Glutamatergic neuron (in vitro differentiated cells): ENCODE data around the gene ZNF408. TPM values are rescaled to one million over a fixed set of nuclear protein-coding genes. Genes with fewer than 3 reads are reported as not detected.
A peak's percentile ranks its signal among the peaks of the same experiment; 100 is the strongest.
"Not testable (repeated sequence)": the region's sequence is repeated elsewhere in the genome, so short reads cannot be mapped to it uniquely, and the experiment has no call there.

Experiments
- DNase-seq: peaks from one replicate; pipeline ENCODE4 v3.0.0; 2022
- H3K27ac Mint-ChIP-seq: one replicate; pipeline ENCODE4 v1.8.0; 2020; ENCODE audit warnings: mild to moderate bottlenecking, mixed read lengths, inconsistent platforms; ENCODE audit not compliant: unreplicated experiment
- H3K27me3 Mint-ChIP-seq: one replicate; pipeline ENCODE4 v1.8.0; 2020; ENCODE audit warnings: mild to moderate bottlenecking, moderate library complexity, mixed read lengths, inconsistent platforms; ENCODE audit not compliant: unreplicated experiment
- H3K36me3 Mint-ChIP-seq: one replicate; pipeline ENCODE4 v1.8.0; 2020; ENCODE audit warnings: mild to moderate bottlenecking, mixed read lengths, inconsistent platforms; ENCODE audit not compliant: unreplicated experiment
- H3K4me1 Mint-ChIP-seq: one replicate; pipeline ENCODE4 v1.8.0; 2020; ENCODE audit warnings: mild to moderate bottlenecking, low read depth, mixed read lengths, inconsistent platforms; ENCODE audit not compliant: unreplicated experiment
- H3K4me3 Mint-ChIP-seq: one replicate; pipeline ENCODE4 v1.8.0; 2020; ENCODE audit warnings: mild to moderate bottlenecking, mixed read lengths, inconsistent platforms; ENCODE audit not compliant: unreplicated experiment
- H3K9me3 Mint-ChIP-seq: one replicate; pipeline ENCODE4 v1.8.0; 2020; ENCODE audit warnings: mild to moderate bottlenecking, moderate library complexity, mixed read lengths, inconsistent platforms; ENCODE audit not compliant: unreplicated experiment
- CTCF ChIP-seq: fragments of 200-600 bp; sonication (generic); IDR thresholded peaks from one replicate; pipeline ENCODE4 v1.5.0; 2021; ENCODE audit not compliant: partially characterized antibody, unreplicated experiment
- total RNA-seq: library from RNA; stranded (reverse); fragmentation: NEBNext Ultra II Directional; extraction: Animal tissue kit (Norgen Biotek cat#: 25700); gene quantifications from one replicate; pipeline ENCODE4 v1.2.1, GENCODE V29; 2021; ENCODE audit not compliant: unreplicated experiment

Gene ZNF408
- total RNA-seq, 1 donor from 2014 or later = 10.6 TPM

GRCh38 chr11:46712874-46713576 lies 12.2 kb downstream of the ZNF408 start:
- DNase-seq = no peak
- no peaks in the 10 kb centered on the region for H3K4me1 Mint-ChIP-seq
- no peak overlapping the region for H3K27ac Mint-ChIP-seq

GRCh38 chr11:46717825-46718154 lies 17.0 kb downstream of the ZNF408 start:
- not testable (repeated sequence) for H3K27ac Mint-ChIP-seq, H3K36me3 Mint-ChIP-seq, H3K4me1 Mint-ChIP-seq, H3K4me3 Mint-ChIP-seq, H3K9me3 Mint-ChIP-seq, H3K27me3 Mint-ChIP-seq, DNase-seq

More at GRCh38 chr11:46712874-46713576, 12.2 kb downstream of the ZNF408 start:
- H3K27me3 Mint-ChIP-seq = no peaks in the 10 kb centered on the region
- H3K9me3 Mint-ChIP-seq = no peaks in the 10 kb centered on the region
- H3K36me3 Mint-ChIP-seq = no peaks in the 10 kb centered on the region
- H3K4me3 Mint-ChIP-seq = no peak overlapping the region
- TF ChIP-seq CTCF = no peak

DNA sequence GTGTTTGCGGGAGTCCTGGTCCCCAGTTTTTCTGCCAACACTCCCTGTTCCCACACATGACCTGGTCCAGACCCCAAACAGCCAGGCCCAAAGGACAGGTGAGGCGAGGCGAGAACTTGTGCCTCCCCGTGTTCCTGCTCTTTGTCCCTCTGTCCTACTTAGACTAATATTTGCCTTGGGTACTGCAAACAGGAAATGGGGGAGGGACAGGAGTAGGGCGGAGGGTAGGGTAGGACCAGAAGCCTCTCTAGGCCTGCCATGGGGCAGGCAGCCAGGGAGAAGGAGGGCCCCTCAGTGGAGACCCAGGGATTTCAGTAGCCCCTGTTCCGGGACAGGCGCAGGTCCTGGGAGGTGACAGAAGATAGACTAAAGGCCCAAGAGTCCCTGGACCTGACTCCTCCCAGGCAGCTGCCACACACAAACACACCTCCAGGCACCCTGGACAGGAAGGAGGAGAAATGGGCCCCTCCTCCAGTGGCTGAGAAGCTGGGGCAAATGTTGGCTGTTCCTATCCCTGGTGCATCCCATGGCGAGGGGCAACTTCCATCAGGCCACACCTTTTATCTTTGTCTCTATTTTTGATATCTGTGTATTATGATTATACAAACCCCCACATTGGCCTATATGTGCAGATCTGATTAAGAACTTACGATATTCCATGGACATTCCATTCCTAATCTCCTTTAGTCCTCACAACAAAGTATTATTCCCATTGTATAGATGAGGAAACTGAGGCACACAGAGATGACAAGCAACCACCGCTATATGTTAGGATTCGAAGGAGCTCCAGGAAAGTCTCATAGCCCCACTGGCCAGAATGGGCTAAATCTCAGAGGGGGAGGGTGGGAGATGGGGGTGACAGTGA lies 17.6 kb downstream of the ZNF408 start:
- H3K27ac Mint-ChIP-seq = no peak overlapping the region
- no peak for TF ChIP-seq CTCF
- no peak for DNase-seq
- no peaks in the 10 kb centered on the region for H3K36me3 Mint-ChIP-seq
- no peaks in the 10 kb centered on the region for H3K9me3 Mint-ChIP-seq
- H3K4me1 Mint-ChIP-seq = no peaks in the 10 kb centered on the region
- H3K4me3 Mint-ChIP-seq = no peak overlapping the region
- H3K27me3 Mint-ChIP-seq = peaks cover 10% of the 10 kb centered on the region

DNA sequence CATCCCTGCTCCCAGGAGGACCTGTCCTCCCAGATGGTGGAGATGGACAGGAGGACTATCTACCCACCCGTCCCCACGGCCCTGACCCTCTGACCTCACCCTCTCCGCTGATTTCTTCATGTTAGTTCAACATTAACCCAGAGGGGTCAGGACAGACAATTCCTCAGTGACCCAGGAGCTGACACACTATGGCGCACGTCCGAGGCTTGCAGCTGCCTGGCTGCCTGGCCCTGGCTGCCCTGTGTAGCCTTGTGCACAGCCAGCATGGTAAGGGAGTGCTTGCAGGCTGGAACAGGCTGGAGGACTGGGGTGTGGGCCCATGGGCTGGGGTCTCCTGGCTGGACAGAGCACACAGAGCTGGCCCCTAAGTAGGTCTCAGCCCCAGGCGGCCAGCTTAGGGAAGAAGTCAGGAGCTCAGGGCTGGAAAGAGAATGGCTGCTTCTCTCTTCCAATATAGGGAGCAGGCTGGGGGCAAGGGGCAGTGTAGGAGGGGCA lies 18.3 kb downstream of the ZNF408 start, which contains the start of gene F2:
Gene F2 (plus strand): TSS at position 166 of the 495 bp plus-strand sequence. CDS start 23 bp downstream, at position 189.
- peak; percentile 33 for DNase-seq
- TF ChIP-seq CTCF = no peak
- peaks cover 3% of the 10 kb centered on the region for H3K4me1 Mint-ChIP-seq
- H3K27ac Mint-ChIP-seq = no peak within 1 kb of the TSS
- no peak within 1 kb of the TSS for H3K4me3 Mint-ChIP-seq
- no peaks in the 10 kb centered on the region for H3K9me3 Mint-ChIP-seq
- peaks cover 10% of the 10 kb centered on the region for H3K27me3 Mint-ChIP-seq
- no peaks in the 10 kb centered on the region for H3K36me3 Mint-ChIP-seq

DNA sequence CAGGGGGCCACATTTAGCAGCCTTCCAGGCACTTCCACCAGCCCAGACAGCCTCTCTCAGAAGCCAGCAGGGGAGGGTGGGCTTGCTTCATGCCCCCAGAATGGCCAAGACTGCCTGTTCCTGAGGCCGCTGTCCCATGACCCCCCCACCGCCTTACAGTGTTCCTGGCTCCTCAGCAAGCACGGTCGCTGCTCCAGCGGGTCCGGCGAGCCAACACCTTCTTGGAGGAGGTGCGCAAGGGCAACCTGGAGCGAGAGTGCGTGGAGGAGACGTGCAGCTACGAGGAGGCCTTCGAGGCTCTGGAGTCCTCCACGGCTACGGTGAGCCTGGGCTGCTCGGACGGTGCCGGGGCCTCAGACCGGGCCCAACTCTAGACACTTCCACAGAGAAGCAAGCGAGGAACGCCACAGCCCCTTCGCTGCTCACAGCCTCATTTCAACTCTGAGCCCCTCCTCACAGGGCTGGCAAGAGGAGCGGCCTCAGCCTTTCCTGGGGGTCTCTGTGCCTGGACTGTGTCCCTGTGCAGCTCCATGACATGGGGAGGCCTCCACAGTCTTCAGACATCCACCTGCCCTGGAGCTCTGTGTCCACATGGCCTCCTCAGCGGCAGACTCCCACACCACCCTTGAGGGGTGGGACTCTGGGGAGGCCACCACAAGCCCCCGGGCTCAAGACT lies 18.9 kb downstream of the ZNF408 start:
- TF ChIP-seq CTCF = no peak
- H3K4me1 Mint-ChIP-seq = peaks cover 8% of the 10 kb centered on the region
- H3K27me3 Mint-ChIP-seq = peaks cover 10% of the 10 kb centered on the region
- no peaks in the 10 kb centered on the region for H3K9me3 Mint-ChIP-seq
- no peaks in the 10 kb centered on the region for H3K36me3 Mint-ChIP-seq
- H3K27ac Mint-ChIP-seq = no peak overlapping the region
- H3K4me3 Mint-ChIP-seq = no peak overlapping the region
- no peak for DNase-seq
